ENCODE data around the gene PNPLA8. TPM values are rescaled to one million over a fixed set of nuclear protein-coding genes. Genes with fewer than 3 reads are reported as not detected.

PNPLA8 gene
- total RNA-seq, 1 donor from 2014 or later = 17.1 TPM

DNA sequence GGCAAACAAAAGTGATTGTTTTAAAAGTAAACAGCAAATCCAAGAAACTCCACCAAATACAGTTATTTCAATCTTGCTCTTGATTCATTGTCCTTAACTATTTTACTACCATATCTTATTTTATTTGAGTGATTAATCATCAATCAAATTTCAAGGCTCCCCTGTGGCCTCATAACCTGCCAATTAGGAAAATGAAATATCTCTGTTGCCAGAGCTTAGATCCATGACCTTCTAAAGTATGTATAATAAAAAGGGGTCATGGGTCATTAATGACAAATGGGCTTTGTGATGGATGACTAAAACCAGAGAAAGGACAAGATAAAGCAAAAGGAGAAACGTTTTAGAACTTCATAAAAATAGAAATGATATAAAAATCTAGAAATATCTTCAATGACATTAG lies 98.2 kb downstream of the PNPLA8 start:
- peaks cover 2% of the 10 kb centered on the region for H3K9me3 Mint-ChIP-seq (ENCODE audit: low read depth)
- no peak overlapping the region for H3K4me3 Mint-ChIP-seq (ENCODE audit: low read depth)
- no peaks in the 10 kb centered on the region for H3K27me3 Mint-ChIP-seq
- H3K36me3 Mint-ChIP-seq (ENCODE audit: insufficient read depth) = no peaks in the 10 kb centered on the region
- no peak for DNase-seq (ENCODE audit: low spot score, unreplicated experiment)
- no peak overlapping the region for H3K27ac Mint-ChIP-seq
- peaks cover 26% of the 10 kb centered on the region for H3K4me1 Mint-ChIP-seq (ENCODE audit: low read depth)
- TF ChIP-seq, protein P1, sequence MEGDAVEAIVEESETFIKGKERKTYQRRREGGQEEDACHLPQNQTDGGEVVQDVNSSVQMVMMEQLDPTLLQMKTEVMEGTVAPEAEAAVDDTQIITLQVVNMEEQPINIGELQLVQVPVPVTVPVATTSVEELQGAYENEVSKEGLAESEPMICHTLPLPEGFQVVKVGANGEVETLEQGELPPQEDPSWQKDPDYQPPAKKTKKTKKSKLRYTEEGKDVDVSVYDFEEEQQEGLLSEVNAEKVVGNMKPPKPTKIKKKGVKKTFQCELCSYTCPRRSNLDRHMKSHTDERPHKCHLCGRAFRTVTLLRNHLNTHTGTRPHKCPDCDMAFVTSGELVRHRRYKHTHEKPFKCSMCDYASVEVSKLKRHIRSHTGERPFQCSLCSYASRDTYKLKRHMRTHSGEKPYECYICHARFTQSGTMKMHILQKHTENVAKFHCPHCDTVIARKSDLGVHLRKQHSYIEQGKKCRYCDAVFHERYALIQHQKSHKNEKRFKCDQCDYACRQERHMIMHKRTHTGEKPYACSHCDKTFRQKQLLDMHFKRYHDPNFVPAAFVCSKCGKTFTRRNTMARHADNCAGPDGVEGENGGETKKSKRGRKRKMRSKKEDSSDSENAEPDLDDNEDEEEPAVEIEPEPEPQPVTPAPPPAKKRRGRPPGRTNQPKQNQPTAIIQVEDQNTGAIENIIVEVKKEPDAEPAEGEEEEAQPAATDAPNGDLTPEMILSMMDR (IDR thresholded peaks at IDR 0.05; ENCODE audit: unreplicated experiment) = no peak

DNA sequence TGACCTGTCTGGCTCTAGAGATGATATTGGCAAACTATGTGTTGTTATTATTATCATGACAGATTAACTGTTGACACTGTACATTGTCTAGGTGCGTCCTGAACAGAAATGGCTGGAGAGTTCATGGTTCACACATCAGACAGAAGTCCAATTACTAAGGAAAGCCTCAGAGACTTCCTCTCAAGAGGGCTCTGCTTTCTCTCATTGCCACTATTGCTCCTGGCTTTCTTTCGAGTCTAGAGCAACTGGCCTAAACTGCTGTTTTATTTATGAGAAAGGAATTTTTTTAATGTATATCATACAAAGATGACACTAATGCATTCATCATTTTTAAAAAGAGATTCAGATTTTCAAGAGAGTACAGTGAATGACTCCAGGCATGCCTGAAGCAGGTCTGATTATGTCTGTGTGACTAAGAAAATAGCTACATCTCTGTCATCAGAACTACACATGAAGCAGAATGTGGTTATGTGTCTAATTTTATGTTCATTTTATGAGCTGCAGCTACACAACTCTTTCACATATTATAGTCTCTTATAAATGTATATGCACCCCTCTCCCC lies 100.1 kb downstream of the PNPLA8 start:
- Mint-ChIP-seq H3K36me3 (ENCODE audit: insufficient read depth) (no peaks in the 10 kb centered on the region), H3K4me3 (ENCODE audit: low read depth) (no peak overlapping the region), H3K9me3 (ENCODE audit: low read depth) (no peaks in the 10 kb centered on the region), H3K27me3 (no peaks in the 10 kb centered on the region), H3K4me1 (ENCODE audit: low read depth) (peaks cover 22% of the 10 kb centered on the region), H3K27ac (no peak overlapping the region)
- TF ChIP-seq, protein P1 (IDR thresholded peaks at IDR 0.05; ENCODE audit: unreplicated experiment) = no peak
- no peak for DNase-seq (ENCODE audit: low spot score, unreplicated experiment)

DNA sequence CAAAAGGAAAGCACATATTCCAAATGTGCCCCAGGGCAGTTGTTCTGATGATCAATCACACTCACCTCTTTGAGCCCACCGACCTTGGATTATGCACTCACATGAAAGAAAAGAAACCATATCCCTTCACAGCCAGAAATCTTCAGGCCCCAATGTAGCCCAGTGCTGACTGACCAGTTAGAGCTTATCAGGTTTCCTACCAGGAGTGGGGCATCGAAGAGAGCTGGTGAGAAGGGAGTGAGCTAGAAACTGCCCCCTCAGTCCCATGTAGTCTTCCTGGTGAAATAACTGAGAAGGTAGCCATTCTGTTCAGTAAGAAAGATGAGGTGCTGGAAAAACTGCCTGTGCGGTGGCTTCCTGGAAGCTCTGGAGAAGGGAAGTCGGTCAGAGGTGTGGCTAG lies 101.9 kb downstream of the PNPLA8 start:
- Mint-ChIP-seq H3K9me3 (ENCODE audit: low read depth) (no peaks in the 10 kb centered on the region), H3K4me1 (ENCODE audit: low read depth) (peaks cover 17% of the 10 kb centered on the region), H3K36me3 (ENCODE audit: insufficient read depth) (no peaks in the 10 kb centered on the region), H3K4me3 (ENCODE audit: low read depth) (no peak overlapping the region), H3K27ac (no peak overlapping the region), H3K27me3 (no peaks in the 10 kb centered on the region)
- DNase-seq (ENCODE audit: low spot score, unreplicated experiment) = no peak
- TF ChIP-seq, protein P1 (IDR thresholded peaks at IDR 0.05; ENCODE audit: unreplicated experiment) = no peak

DNA sequence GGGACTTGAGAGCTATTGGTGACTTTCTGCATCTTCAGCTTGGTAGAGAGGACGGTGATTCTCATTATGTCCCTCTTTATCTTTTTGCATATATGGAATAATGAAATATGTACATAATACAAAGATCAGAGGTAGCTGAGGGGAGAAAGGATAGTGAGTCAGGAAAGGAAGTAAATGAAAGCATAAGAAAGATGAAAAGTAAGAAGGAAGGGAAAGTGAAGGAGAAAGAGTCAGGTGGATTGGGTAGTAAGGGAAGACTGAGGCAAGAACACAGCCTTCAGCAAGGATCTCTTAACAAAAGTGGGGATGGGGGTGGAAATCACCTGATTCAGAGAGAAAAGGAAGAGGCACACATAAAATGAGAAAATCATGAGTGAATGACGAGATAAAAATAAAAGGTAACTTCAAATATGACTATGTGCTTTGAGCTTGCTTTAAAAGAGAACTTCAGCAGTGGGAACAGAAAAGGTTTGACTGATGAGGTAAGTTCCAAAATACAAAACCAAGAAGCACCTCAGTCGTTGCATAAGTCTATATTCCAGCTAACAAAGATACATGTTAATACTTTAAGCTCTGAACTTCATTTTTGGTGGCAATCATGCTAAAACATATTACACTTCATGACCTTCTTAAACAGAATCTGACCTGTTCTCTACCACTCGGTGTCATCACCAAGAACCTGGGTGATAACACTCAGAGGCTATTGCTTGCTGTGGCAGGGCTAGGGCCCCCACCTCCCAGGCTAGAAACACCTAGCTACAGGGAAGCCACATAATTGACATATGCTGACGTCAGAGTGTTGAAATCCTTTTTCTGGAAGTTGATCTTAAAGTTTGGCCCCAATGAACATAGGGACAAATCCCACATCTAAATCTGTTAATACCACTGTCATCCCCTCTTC lies 102.6 kb downstream of the PNPLA8 start:
- no peak for DNase-seq (ENCODE audit: low spot score, unreplicated experiment)
- Mint-ChIP-seq H3K36me3 (ENCODE audit: insufficient read depth) (no peaks in the 10 kb centered on the region), H3K4me1 (ENCODE audit: low read depth) (peaks cover 15% of the 10 kb centered on the region), H3K27me3 (no peaks in the 10 kb centered on the region), H3K4me3 (ENCODE audit: low read depth) (no peak overlapping the region), H3K27ac (peak overlapping the region; percentile 6), H3K9me3 (ENCODE audit: low read depth) (no peaks in the 10 kb centered on the region)
- TF ChIP-seq, protein P1 (IDR thresholded peaks at IDR 0.05; ENCODE audit: unreplicated experiment) = no peak

DNA sequence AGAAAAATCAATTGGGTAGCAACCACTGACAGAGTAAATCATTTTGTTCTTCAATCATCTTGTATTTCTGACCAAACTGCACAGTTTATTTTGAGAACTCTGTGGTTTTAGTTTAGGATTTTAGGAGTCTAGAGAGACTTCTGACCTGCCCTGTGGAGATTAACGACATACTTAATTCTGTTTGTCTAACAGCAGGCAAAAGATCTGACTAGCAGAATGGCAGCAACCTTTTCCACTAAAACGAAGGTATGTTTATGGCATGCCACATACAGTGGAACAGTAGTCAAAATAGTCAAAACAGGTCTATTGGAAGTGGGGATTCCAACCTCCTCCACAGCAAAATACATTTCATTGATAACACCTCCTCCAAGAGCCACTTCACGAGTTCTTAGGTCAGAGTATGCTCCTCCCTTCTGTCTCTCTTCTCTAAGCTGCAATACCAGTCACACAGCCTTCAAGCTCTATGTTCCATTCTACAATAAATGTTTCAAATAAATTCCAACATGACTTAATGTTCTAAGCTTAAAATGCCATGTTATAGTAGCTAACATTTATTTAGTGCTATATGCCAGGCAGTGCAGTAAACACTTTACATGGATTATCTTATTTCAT lies 104.1 kb downstream of the PNPLA8 start:
- Mint-ChIP-seq H3K4me3 (ENCODE audit: low read depth) (no peak overlapping the region), H3K27me3 (no peaks in the 10 kb centered on the region), H3K36me3 (ENCODE audit: insufficient read depth) (no peaks in the 10 kb centered on the region), H3K27ac (no peak overlapping the region), H3K4me1 (ENCODE audit: low read depth) (peaks cover 8% of the 10 kb centered on the region), H3K9me3 (ENCODE audit: low read depth) (no peaks in the 10 kb centered on the region)
- no peak for DNase-seq (ENCODE audit: low spot score, unreplicated experiment)
- TF ChIP-seq, protein P1 (IDR thresholded peaks at IDR 0.05; ENCODE audit: unreplicated experiment) = no peak

Measured in progenitor cell of endocrine pancreas (in vitro differentiated cells).